Keratinocyte (primary cell): Measurements from ENCODE around the gene RDH5. TPM values are rescaled to one million over a fixed set of nuclear protein-coding genes. Genes with fewer than 3 reads are reported as not detected.

Experiments used
- DNase-seq: peaks from one replicate; pipeline ENCODE4 v3.0.0-alpha.2; 2011; ENCODE audit warnings: low read depth, missing footprints, low spot score
- FAIRE-seq: peaks from 2 replicates; lab custom pipeline; 2011; peaks lifted over from hg19 to GRCh38; lab: Jason Lieb, UNC
- H2AFZ ChIP-seq: 2 replicates; pipeline ENCODE4 v1.6.0; 2012; ENCODE audit warnings: low read length, control low read depth, inconsistent platforms; ENCODE audit not compliant: control insufficient read depth
- H3K27ac ChIP-seq: 2 replicates; pipeline ENCODE4 v1.5.1; 2011; ENCODE audit warnings: low read length; ENCODE audit not compliant: control insufficient read depth, insufficient read depth
- H3K27me3 ChIP-seq: 3 replicates; pipeline ENCODE4 v1.6.0; 2011; ENCODE audit warnings: low read length; ENCODE audit not compliant: control insufficient read depth, insufficient read depth; ENCODE audit errors: extremely low read depth
- H3K36me3 ChIP-seq, 2 experiments: 2 replicates in 1 of 2; 3 replicates in 1 of 2; pipeline ENCODE4 v1.5.1; 2011; ENCODE audit warnings: low read length in 2 of 2, mild to moderate bottlenecking in 1 of 2; ENCODE audit not compliant: control insufficient read depth in 2 of 2, insufficient read depth in 2 of 2; ENCODE audit errors: extremely low read depth in 1 of 2
- H3K4me1 ChIP-seq: 3 replicates; pipeline ENCODE4 v1.5.1; 2011; ENCODE audit warnings: low read length; ENCODE audit not compliant: control insufficient read depth, insufficient read depth; ENCODE audit errors: extremely low read depth
- H3K4me2 ChIP-seq: 3 replicates; pipeline ENCODE4 v1.6.0; 2011; ENCODE audit warnings: low read depth, low read length; ENCODE audit not compliant: control insufficient read depth, insufficient read depth; ENCODE audit errors: extremely low read depth
- H3K4me3 ChIP-seq, 3 experiments: fragments of 200-600 bp in 1 of 3; sonication (generic) in 1 of 3; 2 replicates in 2 of 3; 3 replicates in 1 of 3; pipeline ENCODE4 v1.5.1; 2011 to 2016; ENCODE audit warnings: low read length in 3 of 3, mild to moderate bottlenecking in 3 of 3, control low read depth in 2 of 3, inconsistent platforms in 1 of 3, low read depth in 1 of 3, mixed read lengths in 1 of 3, mixed run types in 1 of 3, moderate library complexity in 1 of 3; ENCODE audit not compliant: control insufficient read depth in 2 of 3, insufficient read depth in 2 of 3; ENCODE audit errors: extremely low read depth in 1 of 3
- H3K79me2 ChIP-seq: 2 replicates; pipeline ENCODE4 v1.6.0; 2012; ENCODE audit warnings: low read length; ENCODE audit not compliant: control insufficient read depth, insufficient read depth
- H3K9ac ChIP-seq: 3 replicates; pipeline ENCODE4 v1.6.0; 2011; ENCODE audit warnings: low read length; ENCODE audit not compliant: control insufficient read depth, insufficient read depth; ENCODE audit errors: extremely low read depth
- H3K9me1 ChIP-seq: 3 replicates; pipeline ENCODE4 v1.6.0; 2011; ENCODE audit warnings: low read length; ENCODE audit not compliant: control insufficient read depth, insufficient read depth; ENCODE audit errors: extremely low read depth
- H3K9me3 ChIP-seq: 2 replicates; pipeline ENCODE4 v1.5.1; 2012; ENCODE audit warnings: low read depth, low read length; ENCODE audit not compliant: control insufficient read depth
- H4K20me1 ChIP-seq: 3 replicates; pipeline ENCODE4 v1.6.0; 2011; ENCODE audit warnings: low read length; ENCODE audit not compliant: control insufficient read depth, insufficient read depth; ENCODE audit errors: extremely low read depth
- CTCF ChIP-seq, 3 experiments: IDR thresholded peaks in 1 of 3; conservative IDR thresholded peaks in 1 of 3; optimal IDR thresholded peaks in 1 of 3; 2 replicates in 2 of 3; 3 replicates in 1 of 3; pipeline versions ENCODE3 to v1.5.1; 2011; ENCODE audit warnings: low read length in 3 of 3, mild to moderate bottlenecking in 3 of 3, moderate library complexity in 2 of 3, control low read depth in 1 of 3, inconsistent platforms in 1 of 3; ENCODE audit not compliant: insufficient read depth in 2 of 3; ENCODE audit errors: extremely low read depth in 1 of 3
- EZH2 ChIP-seq: IDR thresholded peaks from one replicate; pipeline ENCODE4 v1.6.1; 2012; ENCODE audit warnings: inconsistent platforms, mild to moderate bottlenecking, low read length, moderate library complexity
- dilution Hi-C: fragments of 300-500 bp; cut with MboI; formaldehyde crosslinking; loops from one replicate; pipeline ENCODE4 v1.7.0; 2020; ENCODE audit warnings: low sequenced_read_pairs; ENCODE audit not compliant: extremely low pct_ligation_motif_present
- polyA plus RNA-seq, 5 experiments: library from polyadenylated mRNA; depleted of rRNA in 3 of 5; stranded (reverse) in 3 of 5; stranded (forward) in 1 of 5; unstranded in 1 of 5; fragments of >200 nt; gene quantifications; 1 replicate in 1 of 5; 2 replicates in 3 of 5; 3 replicates in 1 of 5; pipeline versions ENCODE4 v1.2.1 to v1.2.3, GENCODE V29; 2011 to 2012; ENCODE audit warnings: missing spikeins in 2 of 5, low read depth in 1 of 5, low replicate concordance in 1 of 5

The RDH5 gene
- polyA plus RNA-seq, 1 donor (not counting 4 experiments of a cell fraction or from before 2014, with no cell fraction given), result 1.2 TPM

GRCh38 chr12:55723516-55724225 lies 3.5 kb downstream of the RDH5 start:
- no peaks in the 10 kb centered on the region for H3K27me3 ChIP-seq
- peaks cover 33% of the 10 kb centered on the region for H3K4me1 ChIP-seq
- no peak overlapping the region for H3K9ac ChIP-seq
- DNase-seq (no peak), FAIRE-seq (no peak)
- H3K9me3 ChIP-seq, result no peaks in the 10 kb centered on the region
- H2AFZ ChIP-seq, result no peak overlapping the region
- TF ChIP-seq EZH2, result no peak
- no peak for TF ChIP-seq CTCF (optimal IDR thresholded peaks at IDR 0.05 in 1 of 3, IDR thresholded peaks at IDR 0.05 in 1 of 3, conservative IDR thresholded peaks at IDR 0.05 in 1 of 3; ENCODE audit: extremely low read depth in 1 of 3, insufficient read depth in 2 of 3, low read length in 3 of 3)
- dilution Hi-C loops, result loop anchor here (5.0 kb wide), 1 partner anchor 36 kb away; no protein-coding TSS in a partner anchor
- no peaks in the 10 kb centered on the region for H4K20me1 ChIP-seq
- no peak overlapping the region for H3K4me2 ChIP-seq
- H3K27ac ChIP-seq, result no peak overlapping the region
- peaks cover 19% of the 10 kb centered on the region for H3K79me2 ChIP-seq
- no peaks in the 10 kb centered on the region for H3K9me1 ChIP-seq
- H3K4me3 ChIP-seq, result no peak overlapping the region
- peaks cover 20 to 24% of the 10 kb centered on the region in 2 experiments for H3K36me3 ChIP-seq

GRCh38 chr12:55724226-55724939 lies 4.2 kb downstream of the RDH5 start:
- dilution Hi-C loops, result loop anchor here (5.0 kb wide), 1 partner anchor 37 kb away; no protein-coding TSS in a partner anchor
- Histone ChIP-seq H3K9me3 (no peaks in the 10 kb centered on the region), H4K20me1 (no peaks in the 10 kb centered on the region), H3K27ac (no peak overlapping the region), H3K4me3 (no peak overlapping the region), H3K4me1 (peaks cover 35% of the 10 kb centered on the region), H3K4me2 (no peak overlapping the region), H3K79me2 (peaks cover 19% of the 10 kb centered on the region), H2AFZ (no peak overlapping the region), H3K27me3 (no peaks in the 10 kb centered on the region), H3K9ac (no peak overlapping the region), H3K9me1 (no peaks in the 10 kb centered on the region), H3K36me3 (peaks cover 20 to 24% of the 10 kb centered on the region in 2 experiments)
- DNase-seq (no peak), FAIRE-seq (no peak)
- no peak for TF ChIP-seq EZH2
- TF ChIP-seq CTCF (optimal IDR thresholded peaks at IDR 0.05 in 1 of 3, IDR thresholded peaks at IDR 0.05 in 1 of 3, conservative IDR thresholded peaks at IDR 0.05 in 1 of 3; ENCODE audit: extremely low read depth in 1 of 3, insufficient read depth in 2 of 3, low read length in 3 of 3), result peak; percentile 71 to 88 (median 84)
